Measurements from ENCODE around the gene MYH9.

DNA sequence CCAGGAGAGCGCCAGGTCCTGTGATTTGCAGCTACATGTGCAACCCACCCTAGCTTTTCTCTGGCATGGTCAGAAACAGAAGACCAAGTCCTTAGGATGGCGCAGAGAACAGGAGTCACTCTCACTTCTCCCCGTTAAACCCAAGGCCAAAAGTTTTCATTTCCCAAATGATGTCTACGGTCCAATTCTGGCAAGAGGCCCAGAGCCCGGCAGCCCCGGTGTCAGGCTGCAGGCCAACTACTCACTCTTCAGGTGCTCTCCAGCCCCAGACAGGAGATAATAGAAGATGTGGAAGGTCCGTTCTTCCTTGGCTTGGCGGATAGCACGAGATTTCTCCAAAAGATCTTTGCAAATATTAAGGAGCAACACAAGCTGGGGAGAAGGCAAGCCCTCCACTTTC, 67.2 kb downstream of the MYH9 start:
- no peak for TF ChIP-seq POLR2A (IDR thresholded peaks at IDR 0.05)
- TF ChIP-seq, protein P1, sequence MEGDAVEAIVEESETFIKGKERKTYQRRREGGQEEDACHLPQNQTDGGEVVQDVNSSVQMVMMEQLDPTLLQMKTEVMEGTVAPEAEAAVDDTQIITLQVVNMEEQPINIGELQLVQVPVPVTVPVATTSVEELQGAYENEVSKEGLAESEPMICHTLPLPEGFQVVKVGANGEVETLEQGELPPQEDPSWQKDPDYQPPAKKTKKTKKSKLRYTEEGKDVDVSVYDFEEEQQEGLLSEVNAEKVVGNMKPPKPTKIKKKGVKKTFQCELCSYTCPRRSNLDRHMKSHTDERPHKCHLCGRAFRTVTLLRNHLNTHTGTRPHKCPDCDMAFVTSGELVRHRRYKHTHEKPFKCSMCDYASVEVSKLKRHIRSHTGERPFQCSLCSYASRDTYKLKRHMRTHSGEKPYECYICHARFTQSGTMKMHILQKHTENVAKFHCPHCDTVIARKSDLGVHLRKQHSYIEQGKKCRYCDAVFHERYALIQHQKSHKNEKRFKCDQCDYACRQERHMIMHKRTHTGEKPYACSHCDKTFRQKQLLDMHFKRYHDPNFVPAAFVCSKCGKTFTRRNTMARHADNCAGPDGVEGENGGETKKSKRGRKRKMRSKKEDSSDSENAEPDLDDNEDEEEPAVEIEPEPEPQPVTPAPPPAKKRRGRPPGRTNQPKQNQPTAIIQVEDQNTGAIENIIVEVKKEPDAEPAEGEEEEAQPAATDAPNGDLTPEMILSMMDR (IDR thresholded peaks at IDR 0.05), result no peak

Measured in heart left ventricle (tissue), 13 donors.